ENCODE measurements around the gene ABCG2.

GRCh38 chr4:88130003-88130402 is 28.4 kb downstream of the ABCG2 start:
- TF ChIP-seq, protein P1, sequence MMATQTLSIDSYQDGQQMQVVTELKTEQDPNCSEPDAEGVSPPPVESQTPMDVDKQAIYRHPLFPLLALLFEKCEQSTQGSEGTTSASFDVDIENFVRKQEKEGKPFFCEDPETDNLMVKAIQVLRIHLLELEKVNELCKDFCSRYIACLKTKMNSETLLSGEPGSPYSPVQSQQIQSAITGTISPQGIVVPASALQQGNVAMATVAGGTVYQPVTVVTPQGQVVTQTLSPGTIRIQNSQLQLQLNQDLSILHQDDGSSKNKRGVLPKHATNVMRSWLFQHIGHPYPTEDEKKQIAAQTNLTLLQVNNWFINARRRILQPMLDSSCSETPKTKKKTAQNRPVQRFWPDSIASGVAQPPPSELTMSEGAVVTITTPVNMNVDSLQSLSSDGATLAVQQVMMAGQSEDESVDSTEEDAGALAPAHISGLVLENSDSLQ (IDR thresholded peaks at IDR 0.05): no peak
- TF ChIP-seq ELF4 (IDR thresholded peaks at IDR 0.05) (no peak), SP1 (IDR thresholded peaks at IDR 0.05) (no peak), FOXM1 (IDR thresholded peaks at IDR 0.05; ENCODE audit: borderline replicate concordance) (no peak), NFRKB (IDR thresholded peaks at IDR 0.05) (no peak), FOXK2 (IDR thresholded peaks at IDR 0.05) (no peak)

Measured in HEK293T (cell line).